Measurements from ENCODE around the gene CTNNA1. TPM values are rescaled to one million over a fixed set of nuclear protein-coding genes. Genes with fewer than 3 reads are reported as not detected.

The CTNNA1 gene
- total and polyA plus RNA-seq, 2 donors (not counting 3 experiments of a cell fraction or from before 2014, with no cell fraction given) = 156 to 394 TPM

GRCh38 chr5:138955671-138956295 lies 202.6 kb downstream of the CTNNA1 start:
- CTCF ChIA-PET = interaction anchor here (1.3 kb wide), 1 partner anchor 10 kb away, joined by 3 read pairs; no protein-coding TSS in a partner anchor
- TF ChIP-seq EZH2 (IDR thresholded peaks at IDR 0.05; ENCODE audit: borderline replicate concordance, low read depth, low read length, severe bottlenecking) (no peak), JUN (IDR thresholded peaks at IDR 0.05; ENCODE audit: borderline replicate concordance, insufficient read depth, insufficient read length, low read depth) (no peak), CTCF (IDR thresholded peaks at IDR 0.05; ENCODE audit: extremely low read depth in 1 of 2, insufficient read depth in 1 of 2, low read depth in 1 of 2, low read length in 2 of 2) (no peak), GATA2 (IDR thresholded peaks at IDR 0.05; ENCODE audit: insufficient read depth, insufficient read length, low read depth, low read length) (no peak), MAX (IDR thresholded peaks at IDR 0.05; ENCODE audit: insufficient read depth, insufficient read length) (no peak), FOS (IDR thresholded peaks at IDR 0.05; ENCODE audit: borderline replicate concordance, insufficient read depth, low read length) (no peak), POLR2A (IDR thresholded peaks at IDR 0.05; ENCODE audit: low read depth, low read length) (no peak), MYC (IDR thresholded peaks at IDR 0.05; ENCODE audit: low read depth, low read length) (no peak), POLR2AphosphoS5 (IDR thresholded peaks at IDR 0.05; ENCODE audit: insufficient read depth, low read depth, low read length) (no peak)
- POLR2A ChIA-PET = no interaction called here
- Histone ChIP-seq H2AFZ (ENCODE audit: low read depth, low read length) (no peak overlapping the region), H3K27me3 (ENCODE audit: control insufficient read depth in 2 of 2, insufficient read depth in 2 of 2, low read length in 2 of 2) (no peaks in the 10 kb centered on the region), H3K4me1 (ENCODE audit: control insufficient read depth, extremely low read depth, insufficient read depth, low read length) (peaks cover 6% of the 10 kb centered on the region), H3K9me3 (replicated peaks; ENCODE audit: control insufficient read depth, insufficient read depth, low read length) (no peaks in the 10 kb centered on the region), H3K9ac (replicated peaks; ENCODE audit: extremely low read depth, insufficient read depth, low read length) (no peak overlapping the region), H4K20me1 (replicated peaks; ENCODE audit: control insufficient read depth, extremely low read depth, insufficient read depth, low read length) (no peaks in the 10 kb centered on the region), H3K27ac (ENCODE audit: insufficient read depth, low read depth, low read length) (no peak overlapping the region), H3K79me2 (ENCODE audit: control insufficient read depth, insufficient read depth, low read length) (no peaks in the 10 kb centered on the region), H3K4me2 (ENCODE audit: insufficient read depth, low read length) (no peak overlapping the region), H3K4me3 (replicated peaks in 1 of 3; ENCODE audit: insufficient read depth in 1 of 3, low read depth in 1 of 3, low read length in 3 of 3) (no peak overlapping the region), H3K9me1 (replicated peaks; ENCODE audit: control insufficient read depth, extremely low read depth, insufficient read depth, low read length) (no peaks in the 10 kb centered on the region), H3K36me3 (ENCODE audit: control insufficient read depth in 2 of 2, extremely low read depth in 1 of 2, insufficient read depth in 2 of 2, low read length in 2 of 2) (no peaks in the 10 kb centered on the region)
- DNase-seq (ENCODE audit: low read depth, low spot score) = no peak
- dilution Hi-C loops (cut with MboI; ENCODE audit: extremely low pct_ligation_motif_present, low sequenced_read_pairs) = no loop called here
- intact Hi-C loops (cut with micrococcal nuclease) = no loop called here
- BruUV-seq (replicated peaks) = no TSS peak
- no peak for FAIRE-seq

Data from endothelial cell of umbilical vein (primary cell).